Type B pancreatic cell (in vitro differentiated cells): ENCODE measurements around the gene ARPC2. TPM values are rescaled to one million over a fixed set of nuclear protein-coding genes. Genes with fewer than 3 reads are reported as not detected.
A peak's percentile ranks its signal among the peaks of the same experiment; 100 is the strongest.

Experiments used
- DNase-seq: peaks from one replicate; pipeline ENCODE4 v3.0.0; 2021; ENCODE audit warnings: mixed read lengths; ENCODE audit not compliant: unreplicated experiment; ENCODE audit errors: extremely low spot score
- H3K27ac Mint-ChIP-seq: 2 replicates; pipeline ENCODE4 v1.8.0; 2021; ENCODE audit warnings: mild to moderate bottlenecking, mixed read lengths
- H3K27me3 Mint-ChIP-seq: 2 replicates; pipeline ENCODE4 v1.8.0; 2021; ENCODE audit warnings: mixed read lengths
- H3K36me3 Mint-ChIP-seq: 2 replicates; pipeline ENCODE4 v1.8.0; 2021; ENCODE audit warnings: mixed read lengths
- H3K4me1 Mint-ChIP-seq: one replicate; pipeline ENCODE4 v1.8.0; 2021; ENCODE audit warnings: mixed read lengths; ENCODE audit not compliant: unreplicated experiment
- H3K4me3 Mint-ChIP-seq: 2 replicates; pipeline ENCODE4 v1.8.0; 2021; ENCODE audit warnings: mild to moderate bottlenecking, mixed read lengths
- H3K9me3 Mint-ChIP-seq: 2 replicates; pipeline ENCODE4 v1.8.0; 2021; ENCODE audit warnings: mixed read lengths
- CTCF ChIP-seq: fragments of 200-600 bp; sonication (generic); conservative IDR thresholded peaks from 2 replicates; pipeline ENCODE4 v1.5.0; 2021; ENCODE audit warnings: antibody characterized with exemption, mild to moderate bottlenecking
- total RNA-seq: library from RNA; stranded (reverse); gene quantifications from 2 replicates; pipeline ENCODE4 v1.2.1, GENCODE V29; 2021; ENCODE audit warnings: low replicate concordance

The ARPC2 gene
- total RNA-seq, 1 donor from 2014 or later: 211 TPM

GRCh38 chr2:218230882-218231281 is 13.9 kb downstream of the ARPC2 start:
- Mint-ChIP-seq H3K4me1 (no peaks in the 10 kb centered on the region), H3K27ac (peak overlapping the region; percentile 92), H3K27me3 (no peaks in the 10 kb centered on the region), H3K9me3 (no peaks in the 10 kb centered on the region), H3K4me3 (peak overlapping the region; percentile 65), H3K36me3 (peaks cover 42% of the 10 kb centered on the region)
- peak; percentile 57 for TF ChIP-seq CTCF
- DNase-seq: no peak

- H3K4me3 Mint-ChIP-seq: no peak overlapping the region
These were observed 16.6 kb downstream of the ARPC2 start for GRCh38 chr2:218233543-218233942.

GRCh38 chr2:218234521-218234920 is 17.5 kb downstream of the ARPC2 start:
- TF ChIP-seq CTCF: no peak
- H3K36me3 Mint-ChIP-seq: peaks cover 41% of the 10 kb centered on the region
- H3K27me3 Mint-ChIP-seq: no peaks in the 10 kb centered on the region
- H3K9me3 Mint-ChIP-seq: no peaks in the 10 kb centered on the region
- no peaks in the 10 kb centered on the region for H3K4me1 Mint-ChIP-seq
- H3K4me3 Mint-ChIP-seq: no peak overlapping the region
- H3K27ac Mint-ChIP-seq: peak overlapping the region; percentile 12
- no peak for DNase-seq

More at GRCh38 chr2:218233543-218233942, 16.6 kb downstream of the ARPC2 start:
- Mint-ChIP-seq H3K27me3 (no peaks in the 10 kb centered on the region), H3K36me3 (peaks cover 39% of the 10 kb centered on the region), H3K4me1 (no peaks in the 10 kb centered on the region), H3K9me3 (no peaks in the 10 kb centered on the region), H3K27ac (no peak overlapping the region)
- no peak for TF ChIP-seq CTCF
- no peak for DNase-seq

- no peaks in the 10 kb centered on the region for H3K4me1 Mint-ChIP-seq
- no peak for DNase-seq
- H3K27me3 Mint-ChIP-seq: no peaks in the 10 kb centered on the region
- H3K4me3 Mint-ChIP-seq: no peak overlapping the region
- no peak for TF ChIP-seq CTCF
- H3K27ac Mint-ChIP-seq: no peak overlapping the region
- H3K36me3 Mint-ChIP-seq: peaks cover 41% of the 10 kb centered on the region
- H3K9me3 Mint-ChIP-seq: no peaks in the 10 kb centered on the region
These were observed 18.0 kb downstream of the ARPC2 start for GRCh38 chr2:218235017-218235416.

GRCh38 chr2:218236829-218237228 is 19.8 kb downstream of the ARPC2 start:
- Mint-ChIP-seq H3K27ac (no peak overlapping the region), H3K9me3 (no peaks in the 10 kb centered on the region), H3K4me3 (no peak overlapping the region), H3K36me3 (peaks cover 31% of the 10 kb centered on the region), H3K27me3 (no peaks in the 10 kb centered on the region), H3K4me1 (no peaks in the 10 kb centered on the region)
- TF ChIP-seq CTCF: no peak
- DNase-seq: no peak

GRCh38 chr2:218238887-218239286 is 21.9 kb downstream of the ARPC2 start:
- Mint-ChIP-seq H3K9me3 (no peaks in the 10 kb centered on the region), H3K36me3 (peaks cover 25% of the 10 kb centered on the region), H3K4me3 (no peak overlapping the region), H3K4me1 (no peaks in the 10 kb centered on the region), H3K27me3 (no peaks in the 10 kb centered on the region), H3K27ac (no peak overlapping the region)
- no peak for DNase-seq
- TF ChIP-seq CTCF: no peak
